Right lobe of liver (tissue), 6 donors: ENCODE results near the gene PPP1R7. TPM values are rescaled to one million over a fixed set of nuclear protein-coding genes. Genes with fewer than 3 reads are reported as not detected.

ENCODE experiments used
- ATAC-seq, 4 donors: fragments of 200-7000 bp; cut with Tn5 transposase; one replicate each; pipeline ENCODE4 v1.9.1; 2020; ENCODE audit warnings: mild to moderate bottlenecking in 4 of 4, moderate library complexity in 4 of 4
- DNase-seq, 3 donors: peaks; one replicate each; pipeline ENCODE4 v3.0.0-alpha.2; 2020
- H3K27ac ChIP-seq, 3 donors: fragments of 200-600 bp; one replicate each; pipeline ENCODE4 v1.8.0; 2022
- H3K27me3 ChIP-seq, 2 donors: fragments of 200-600 bp; one replicate each; pipeline ENCODE4 v1.8.0; 2022
- H3K36me3 ChIP-seq, 4 donors: fragments of 200-600 bp; sonication (generic) in 1 of 4; one replicate each; pipeline versions ENCODE4 v1.5.1 to v1.8.0; 2017 to 2022; ENCODE audit warnings: control low read depth in 1 of 4
- H3K4me1 ChIP-seq, 4 donors: fragments of 200-600 bp; sonication (generic) in 1 of 4; one replicate each; pipeline versions ENCODE4 v1.5.1 to v1.8.0; 2017 to 2022; ENCODE audit warnings: control low read depth in 1 of 4
- H3K4me3 ChIP-seq, 3 donors: fragments of 200-600 bp; one replicate each; pipeline ENCODE4 v1.8.0; 2022
- H3K9me3 ChIP-seq, 4 donors: fragments of 200-600 bp; sonication (generic) in 1 of 4; one replicate each; pipeline versions ENCODE4 v1.5.1 to v1.8.0; 2017 to 2022; ENCODE audit warnings: control low read depth in 1 of 4
- CTCF ChIP-seq, 4 donors: fragments of 200-600 bp in 3 of 4; fragments of 450-650 bp in 1 of 4; IDR thresholded peaks; one replicate each; pipeline versions ENCODE4 v1.5.1 to v1.8.0; 2016 to 2022; ENCODE audit warnings: antibody characterized with exemption in 4 of 4, mild to moderate bottlenecking in 2 of 4
- POLR2A ChIP-seq: fragments of 450-650 bp; IDR thresholded peaks from one replicate; pipeline ENCODE4 v1.6.1; 2017; ENCODE audit warnings: antibody characterized with exemption, mild to moderate bottlenecking
- WGBS: methylation state at CpG from one replicate; pipeline ENCODE4 v1.1.6; 2018; ENCODE audit warnings: low coverage, low lambda C conversion rate; ENCODE audit not compliant: insufficient coverage; ENCODE audit errors: missing lambda C conversion rate; 5-methylcytosine and 5-hydroxymethylcytosine counted together
- intact Hi-C, 2 donors: fragments of 100-400 bp; cut with DNase I; formaldehyde crosslinking; loops; one replicate each; pipeline versions ENCODE4 v1.11.2 to v1.14.1; 2022
- total RNA-seq, 6 experiments: library from RNA; depleted of rRNA in 2 of 6; stranded (reverse); fragments of >200 nt in 2 of 6; fragmentation: NEBNext Ultra II Directional in 3 of 6; extraction: Animal tissue kit (Norgen Biotek cat#: 25700) in 3 of 6; gene quantifications; one replicate each; pipeline versions ENCODE4 v1.1.0 to v1.2.4, GENCODE V29; 2016 to 2023
- donor health status: DM: no; HTN: yes; CAD: no.
- donor health status: DM: no; HTN: no; CAD: no.
- donor health status: DM: no; HTN: no; CAD: no.
- donor health status: DM: no; HTN: yes; CAD: no.
- donor health status: DM: no; HTN: yes; CAD: no.

Gene PPP1R7
- total RNA-seq, 6 experiments from 2014 or later, result 27.8 to 35.7 (median 29.5) TPM

GRCh38 chr2:241139531-241140444 is 10.5 kb upstream of the PPP1R7 start:
- intact Hi-C loops, result no loop called here
- Histone ChIP-seq H3K27ac (no peak overlapping the region), H3K4me1 (peaks cover 0 to 4% (median 0%) of the 10 kb centered on the region in 4 donors), H3K36me3 (no peaks in the 10 kb centered on the region), H3K9me3 (no peaks in the 10 kb centered on the region), H3K4me3 (no peak overlapping the region), H3K27me3 (no peaks in the 10 kb centered on the region)
- 93% methylated on average over 8 of the region's 24 CpGs for WGBS
- TF ChIP-seq CTCF (IDR thresholded peaks at IDR 0.05) (no peak), POLR2A (no peak)
- DNase-seq (peak in 1 of 3 donors; percentile 23), ATAC-seq (no peak)

DNA sequence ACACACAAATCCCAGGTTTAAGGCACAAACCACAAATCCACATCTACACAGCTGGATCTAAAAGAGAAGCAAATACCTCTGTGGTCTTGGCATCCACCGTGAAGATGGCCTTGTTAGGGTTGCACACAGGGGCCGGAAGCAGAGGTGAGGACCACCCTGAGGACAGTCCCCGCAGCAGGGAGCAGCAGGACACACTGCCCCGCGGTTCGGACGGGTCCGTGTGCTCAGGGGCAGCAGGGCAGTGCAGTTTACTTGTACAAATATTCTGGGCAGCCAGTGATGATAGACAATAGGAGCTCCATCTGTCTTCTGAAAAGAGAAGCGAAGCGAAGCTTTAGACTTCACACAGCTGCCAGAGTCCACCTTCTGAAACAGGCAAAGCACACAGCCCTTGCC is 9.8 kb upstream of the PPP1R7 start:
- no peaks in the 10 kb centered on the region for H3K27me3 ChIP-seq
- no peaks in the 10 kb centered on the region for H3K36me3 ChIP-seq
- 60% methylated on average over 2 of the region's 10 CpGs for WGBS
- intact Hi-C loops, result no loop called here
- no peak overlapping the region for H3K27ac ChIP-seq
- H3K9me3 ChIP-seq, result no peaks in the 10 kb centered on the region
- no peak overlapping the region for H3K4me3 ChIP-seq
- peaks cover 0 to 4% (median 0%) of the 10 kb centered on the region in 4 donors for H3K4me1 ChIP-seq
- no peak for TF ChIP-seq CTCF (IDR thresholded peaks at IDR 0.05)
- no peak for TF ChIP-seq POLR2A
- DNase-seq, result peak in 1 of 3 donors; percentile 19
- no peak for ATAC-seq

- H3K27me3 ChIP-seq, result no peaks in the 10 kb centered on the region
- ATAC-seq (no peak), DNase-seq (no peak)
- no peaks in the 10 kb centered on the region for H3K36me3 ChIP-seq
- WGBS, result 96% methylated on average over 14 of the region's 14 CpGs
- H3K4me3 ChIP-seq, result no peak overlapping the region
- TF ChIP-seq POLR2A (no peak), CTCF (IDR thresholded peaks at IDR 0.05) (no peak)
- H3K4me1 ChIP-seq, result no peaks in the 10 kb centered on the region
- H3K27ac ChIP-seq, result no peak overlapping the region
- no peaks in the 10 kb centered on the region for H3K9me3 ChIP-seq
- intact Hi-C loops, result no loop called here
These were observed 9.0 kb upstream of the PPP1R7 start for GRCh38 chr2:241141214-241141770.

GRCh38 chr2:241142063-241142462 is 8.2 kb upstream of the PPP1R7 start:
- WGBS, result 100% methylated on average over 4 of the region's 6 CpGs
- Histone ChIP-seq H3K4me3 (no peak overlapping the region), H3K27ac (no peak overlapping the region), H3K9me3 (no peaks in the 10 kb centered on the region), H3K27me3 (no peaks in the 10 kb centered on the region), H3K4me1 (no peaks in the 10 kb centered on the region), H3K36me3 (no peaks in the 10 kb centered on the region)
- ATAC-seq (no peak), DNase-seq (no peak)
- TF ChIP-seq CTCF (IDR thresholded peaks at IDR 0.05) (no peak), POLR2A (no peak)
- intact Hi-C loops, result no loop called here
